Ectodermal cell (in vitro differentiated cells): ENCODE results near the gene RSPO4. TPM values are rescaled to one million over a fixed set of nuclear protein-coding genes. Genes with fewer than 3 reads are reported as not detected.
A peak's percentile ranks its signal among the peaks of the same experiment; 100 is the strongest.

Source experiments
- H3K27ac ChIP-seq: 2 replicates; pipeline ENCODE4 v1.7.0; 2013; ENCODE audit warnings: mild to moderate bottlenecking, low read depth, low read length; ENCODE audit not compliant: insufficient read depth, poor library complexity, severe bottlenecking
- H3K27me3 ChIP-seq: 2 replicates; pipeline ENCODE4 v1.7.0; 2013; ENCODE audit warnings: mild to moderate bottlenecking, low read length; ENCODE audit not compliant: insufficient read depth, control insufficient read depth, poor library complexity, severe bottlenecking
- H3K36me3 ChIP-seq: one replicate; pipeline ENCODE4 v1.7.0; 2013; ENCODE audit warnings: low read length; ENCODE audit not compliant: control insufficient read depth, insufficient read depth
- H3K4me1 ChIP-seq: one replicate; pipeline ENCODE4 v1.7.0; 2013; ENCODE audit warnings: low read length; ENCODE audit not compliant: control insufficient read depth, insufficient read depth
- H3K4me3 ChIP-seq: 2 replicates; pipeline ENCODE4 v1.7.0; 2013; ENCODE audit warnings: low read depth, low read length, control low read depth; ENCODE audit not compliant: insufficient read depth
- H3K9me3 ChIP-seq: 2 replicates; pipeline ENCODE4 v1.7.0; 2013; ENCODE audit warnings: mild to moderate bottlenecking, low read length, moderate library complexity; ENCODE audit not compliant: control insufficient read depth
- WGBS, 2 experiments: methylation state at CpG; one replicate each; pipeline ENCODE4 v1.1.7; 2013; ENCODE audit warnings: missing lambda C conversion rate in 2 of 2; 5-methylcytosine and 5-hydroxymethylcytosine counted together
- polyA plus RNA-seq, 4 experiments: library from polyadenylated mRNA; stranded (reverse); fragments of 50-300 nt; gene quantifications; one replicate each; pipeline ENCODE4 v1.2.3, GENCODE V29; 2013

The RSPO4 gene
- polyA plus RNA-seq (2013, experiment 1 of 4): 6.4 TPM
- 6.3 TPM for polyA plus RNA-seq (2013, experiment 2 of 4)
- polyA plus RNA-seq (2013, experiment 3 of 4): 4.1 TPM
- polyA plus RNA-seq (2013, experiment 4 of 4): 4.7 TPM

GRCh38 chr20:1001911-1002681 is at the start of gene RSPO4:
Gene RSPO4 (minus strand): TSS chr20:1002311. CDS start chr20:1002164, 147 bp downstream.
- Histone ChIP-seq H3K9me3 (no peaks in the 10 kb centered on the region), H3K27me3 (peaks cover 31% of the 10 kb centered on the region), H3K4me1 (no peaks in the 10 kb centered on the region), H3K4me3 (peak within 1 kb of the TSS; percentile 38), H3K27ac (no peak within 1 kb of the TSS), H3K36me3 (no peaks in the 10 kb centered on the region)
- WGBS, 2 experiments: 2 to 3% methylated on average over 88 of the region's 88 CpGs

GRCh38 chr20:1050440-1050839 is 48.3 kb upstream of the RSPO4 start:
- Histone ChIP-seq H3K27ac (no peak overlapping the region), H3K36me3 (no peaks in the 10 kb centered on the region), H3K4me1 (peaks cover 9% of the 10 kb centered on the region), H3K27me3 (no peaks in the 10 kb centered on the region), H3K4me3 (no peak overlapping the region), H3K9me3 (no peaks in the 10 kb centered on the region)
- WGBS, 2 experiments: 86 to 89% methylated on average over 6 of the region's 6 CpGs

GRCh38 chr20:1045860-1046418 is 43.8 kb upstream of the RSPO4 start:
- Histone ChIP-seq H3K4me3 (no peak overlapping the region), H3K4me1 (peaks cover 12% of the 10 kb centered on the region), H3K9me3 (no peaks in the 10 kb centered on the region), H3K27me3 (no peaks in the 10 kb centered on the region), H3K36me3 (no peaks in the 10 kb centered on the region), H3K27ac (no peak overlapping the region)
- 95% methylated on average over 3 of the region's 3 CpGs for WGBS, 2 experiments

- H3K9me3 ChIP-seq: no peaks in the 10 kb centered on the region
- peaks cover 7% of the 10 kb centered on the region for H3K4me1 ChIP-seq
- no peaks in the 10 kb centered on the region for H3K36me3 ChIP-seq
- H3K27me3 ChIP-seq: no peaks in the 10 kb centered on the region
- no peak overlapping the region for H3K27ac ChIP-seq
- WGBS, 2 experiments: 91 to 95% methylated on average over 7 of the region's 7 CpGs
- H3K4me3 ChIP-seq: no peak overlapping the region
Measured at GRCh38 chr20:1041845-1042390, 39.8 kb upstream of the RSPO4 start.

- 91% methylated on average over 2 of the region's 2 CpGs for WGBS, 2 experiments
- Histone ChIP-seq H3K4me3 (no peak overlapping the region), H3K36me3 (no peaks in the 10 kb centered on the region), H3K4me1 (no peaks in the 10 kb centered on the region), H3K27ac (no peak overlapping the region), H3K9me3 (no peaks in the 10 kb centered on the region), H3K27me3 (no peaks in the 10 kb centered on the region)
Measured at GRCh38 chr20:1038205-1038604, 36.1 kb upstream of the RSPO4 start.

GRCh38 chr20:1037039-1037438 is 34.9 kb upstream of the RSPO4 start:
- no peaks in the 10 kb centered on the region for H3K9me3 ChIP-seq
- no peaks in the 10 kb centered on the region for H3K36me3 ChIP-seq
- no peak overlapping the region for H3K27ac ChIP-seq
- H3K4me3 ChIP-seq: no peak overlapping the region
- no peaks in the 10 kb centered on the region for H3K27me3 ChIP-seq
- no peaks in the 10 kb centered on the region for H3K4me1 ChIP-seq
- WGBS, 2 experiments: 91 to 96% methylated on average over 2 of the region's 2 CpGs

- no peaks in the 10 kb centered on the region for H3K9me3 ChIP-seq
- WGBS, 2 experiments: 74 to 93% methylated on average over 3 of the region's 3 CpGs
- no peaks in the 10 kb centered on the region for H3K4me1 ChIP-seq
- no peaks in the 10 kb centered on the region for H3K36me3 ChIP-seq
- H3K27me3 ChIP-seq: no peaks in the 10 kb centered on the region
- no peak overlapping the region for H3K4me3 ChIP-seq
- no peak overlapping the region for H3K27ac ChIP-seq
Measured at GRCh38 chr20:1035466-1035865, 33.4 kb upstream of the RSPO4 start.

GRCh38 chr20:1034415-1034789 is 32.3 kb upstream of the RSPO4 start:
- H3K27ac ChIP-seq: no peak overlapping the region
- H3K36me3 ChIP-seq: no peaks in the 10 kb centered on the region
- WGBS, 2 experiments: 92 to 95% methylated on average over 4 of the region's 4 CpGs
- no peaks in the 10 kb centered on the region for H3K9me3 ChIP-seq
- H3K27me3 ChIP-seq: no peaks in the 10 kb centered on the region
- H3K4me3 ChIP-seq: no peak overlapping the region
- H3K4me1 ChIP-seq: no peaks in the 10 kb centered on the region

GRCh38 chr20:1033751-1034414 is 31.8 kb upstream of the RSPO4 start:
- no peaks in the 10 kb centered on the region for H3K36me3 ChIP-seq
- H3K9me3 ChIP-seq: no peaks in the 10 kb centered on the region
- 92 to 95% methylated on average over 6 of the region's 6 CpGs for WGBS, 2 experiments
- no peaks in the 10 kb centered on the region for H3K4me1 ChIP-seq
- H3K4me3 ChIP-seq: no peak overlapping the region
- H3K27ac ChIP-seq: no peak overlapping the region
- H3K27me3 ChIP-seq: no peaks in the 10 kb centered on the region

GRCh38 chr20:1029980-1030379 is 27.9 kb upstream of the RSPO4 start:
- no peaks in the 10 kb centered on the region for H3K4me1 ChIP-seq
- no peak overlapping the region for H3K4me3 ChIP-seq
- no peaks in the 10 kb centered on the region for H3K9me3 ChIP-seq
- H3K36me3 ChIP-seq: no peaks in the 10 kb centered on the region
- no peaks in the 10 kb centered on the region for H3K27me3 ChIP-seq
- WGBS, 2 experiments: 87 to 89% methylated on average over 7 of the region's 7 CpGs
- no peak overlapping the region for H3K27ac ChIP-seq
